Uterus (tissue), 2 donors: ENCODE data around the gene PI16.

Source experiments
- POLR2A ChIP-seq, 2 donors: fragments of 450-650 bp; IDR thresholded peaks; one replicate each; pipeline ENCODE4 v1.6.1; 2016; ENCODE audit warnings: antibody characterized with exemption in 2 of 2, mild to moderate bottlenecking in 1 of 2, moderate library complexity in 1 of 2
- TF ChIP-seq, protein P1 (sequence below), 4 experiments: fragments of 200-600 bp in 2 of 4; fragments of 450-650 bp in 2 of 4; sonication (generic) in 2 of 4; IDR thresholded peaks; one replicate each; pipeline ENCODE4 v1.5.1; 2016 to 2019; ENCODE audit warnings: antibody characterized with exemption in 4 of 4, mild to moderate bottlenecking in 2 of 4, moderate library complexity in 1 of 4

DNA sequence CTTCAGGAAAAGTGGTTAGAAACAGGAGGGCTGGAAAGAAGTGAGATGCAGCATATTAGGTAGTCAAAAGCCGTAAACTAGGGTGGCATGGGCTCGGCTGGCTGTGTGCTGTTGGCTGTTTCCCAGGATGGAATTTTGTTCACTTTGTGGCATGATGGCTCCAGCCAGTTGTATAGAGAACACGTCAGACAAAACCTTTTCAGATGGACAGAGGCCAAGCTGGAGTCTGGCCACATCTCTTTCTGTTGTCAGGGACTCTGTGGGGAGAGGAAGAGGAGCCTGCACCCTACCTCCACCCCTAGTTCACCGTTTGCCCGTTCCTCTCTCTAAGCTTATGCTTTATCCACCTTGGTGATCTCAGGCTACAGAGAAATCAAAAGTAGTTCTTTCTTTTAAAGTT, 46.8 kb upstream of the PI16 start:
- TF ChIP-seq, protein P1, sequence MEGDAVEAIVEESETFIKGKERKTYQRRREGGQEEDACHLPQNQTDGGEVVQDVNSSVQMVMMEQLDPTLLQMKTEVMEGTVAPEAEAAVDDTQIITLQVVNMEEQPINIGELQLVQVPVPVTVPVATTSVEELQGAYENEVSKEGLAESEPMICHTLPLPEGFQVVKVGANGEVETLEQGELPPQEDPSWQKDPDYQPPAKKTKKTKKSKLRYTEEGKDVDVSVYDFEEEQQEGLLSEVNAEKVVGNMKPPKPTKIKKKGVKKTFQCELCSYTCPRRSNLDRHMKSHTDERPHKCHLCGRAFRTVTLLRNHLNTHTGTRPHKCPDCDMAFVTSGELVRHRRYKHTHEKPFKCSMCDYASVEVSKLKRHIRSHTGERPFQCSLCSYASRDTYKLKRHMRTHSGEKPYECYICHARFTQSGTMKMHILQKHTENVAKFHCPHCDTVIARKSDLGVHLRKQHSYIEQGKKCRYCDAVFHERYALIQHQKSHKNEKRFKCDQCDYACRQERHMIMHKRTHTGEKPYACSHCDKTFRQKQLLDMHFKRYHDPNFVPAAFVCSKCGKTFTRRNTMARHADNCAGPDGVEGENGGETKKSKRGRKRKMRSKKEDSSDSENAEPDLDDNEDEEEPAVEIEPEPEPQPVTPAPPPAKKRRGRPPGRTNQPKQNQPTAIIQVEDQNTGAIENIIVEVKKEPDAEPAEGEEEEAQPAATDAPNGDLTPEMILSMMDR (IDR thresholded peaks at IDR 0.05) = no peak
- no peak for TF ChIP-seq POLR2A (IDR thresholded peaks at IDR 0.05)
